A673 (cell line): Measurements from ENCODE around the gene C2orf92. TPM values are rescaled to one million over a fixed set of nuclear protein-coding genes. Genes with fewer than 3 reads are reported as not detected.

Source experiments
- BruUV-seq: library from RNA; stranded (reverse); fragments of 400-500 nt; replicated peaks from 2 replicates; lab custom pipeline; 2021; lab: Mats Ljungman, UMichigan
- CTCF ChIA-PET: fragments of 300-600 bp; sonication (Branson Sonifier 250); formaldehyde crosslinking; loops from one replicate; lab custom pipeline; 2022; ENCODE audit warnings: antibody characterized with exemption; lab: Charles Lee
- POLR2A ChIA-PET: fragments of 300-600 bp; sonication (Branson Sonifier 250); formaldehyde crosslinking; loops from one replicate; lab custom pipeline; 2022; ENCODE audit warnings: antibody characterized with exemption; ENCODE audit not compliant: low non-redundant PET; lab: Charles Lee
- DNase-seq: peaks from one replicate; pipeline ENCODE4 v3.0.0-alpha.2; 2015; ENCODE audit warnings: low spot score
- H3K27ac ChIP-seq: fragments of 200-600 bp; sonication (generic); 2 replicates; pipeline ENCODE4 v1.5.1; 2016; ENCODE audit warnings: mixed run types, low read depth, mild to moderate bottlenecking, mixed read lengths, antibody characterized with exemption, low read length; ENCODE audit not compliant: poor library complexity, severe bottlenecking
- H3K27me3 ChIP-seq: fragments of 200-600 bp; sonication (generic); replicated peaks from 2 replicates; pipeline ENCODE4 v1.6.1; 2017; ENCODE audit warnings: mixed run types, low read depth, mild to moderate bottlenecking, mixed read lengths, antibody characterized with exemption, low read length; ENCODE audit not compliant: insufficient read depth, poor library complexity
- H3K36me3 ChIP-seq: fragments of 200-600 bp; sonication (generic); 2 replicates; pipeline ENCODE4 v1.6.1; 2016; ENCODE audit warnings: mixed run types, mild to moderate bottlenecking, mixed read lengths, antibody characterized with exemption, low read length; ENCODE audit not compliant: insufficient read depth, poor library complexity, severe bottlenecking
- H3K4me1 ChIP-seq: fragments of 200-600 bp; sonication (generic); 2 replicates; pipeline ENCODE4 v1.6.1; 2017; ENCODE audit warnings: mixed run types, mild to moderate bottlenecking, mixed read lengths, antibody characterized with exemption, low read length; ENCODE audit not compliant: insufficient read depth, poor library complexity, severe bottlenecking
- H3K4me3 ChIP-seq: fragments of 200-600 bp; sonication (generic); 2 replicates; pipeline ENCODE4 v1.5.1; 2016; ENCODE audit warnings: low read depth, mixed run types, mild to moderate bottlenecking, mixed read lengths, low read length; ENCODE audit not compliant: poor library complexity, severe bottlenecking
- H3K9me3 ChIP-seq: fragments of 200-600 bp; sonication (generic); 2 replicates; pipeline ENCODE4 v1.6.1; 2016; ENCODE audit warnings: mixed run types, low read depth, mild to moderate bottlenecking, mixed read lengths, antibody characterized with exemption, low read length; ENCODE audit not compliant: poor library complexity, severe bottlenecking
- EZH2 ChIP-seq: fragments of 200-600 bp; sonication (generic); IDR thresholded peaks from 2 replicates; pipeline ENCODE4 v1.6.1; 2017; ENCODE audit warnings: borderline replicate concordance, low read depth, mild to moderate bottlenecking, mixed read lengths, antibody characterized with exemption, low read length; ENCODE audit not compliant: poor library complexity, severe bottlenecking
- intact Hi-C: fragments of 100-400 bp; cut with micrococcal nuclease; formaldehyde crosslinking; loops from one replicate; pipeline ENCODE4 v1.10.0; 2022; ENCODE audit not compliant: unreplicated experiment
- total RNA-seq: library from RNA; stranded (reverse); gene quantifications from 2 replicates; pipeline ENCODE4 v1.2.3, GENCODE V29; 2021
- TF ChIP-seq, protein P1 (sequence below): fragments of 300-800, 200-600 bp; sonication (generic); conservative IDR thresholded peaks from 2 replicates; pipeline ENCODE4 v1.5.1; 2017; ENCODE audit warnings: low read depth, mild to moderate bottlenecking, antibody characterized with exemption, low read length, moderate library complexity, mixed read lengths

C2orf92 gene
- total RNA-seq, 1 experiment from 2014 or later = 3.7 TPM

- no peak for DNase-seq
- Histone ChIP-seq H3K27ac (no peak overlapping the region), H3K4me3 (no peak overlapping the region), H3K27me3 (no peaks in the 10 kb centered on the region), H3K36me3 (no peaks in the 10 kb centered on the region), H3K9me3 (no peaks in the 10 kb centered on the region), H3K4me1 (no peaks in the 10 kb centered on the region)
- ChIA-PET CTCF (no interaction called here), POLR2A (no interaction called here)
- TF ChIP-seq, protein P1, sequence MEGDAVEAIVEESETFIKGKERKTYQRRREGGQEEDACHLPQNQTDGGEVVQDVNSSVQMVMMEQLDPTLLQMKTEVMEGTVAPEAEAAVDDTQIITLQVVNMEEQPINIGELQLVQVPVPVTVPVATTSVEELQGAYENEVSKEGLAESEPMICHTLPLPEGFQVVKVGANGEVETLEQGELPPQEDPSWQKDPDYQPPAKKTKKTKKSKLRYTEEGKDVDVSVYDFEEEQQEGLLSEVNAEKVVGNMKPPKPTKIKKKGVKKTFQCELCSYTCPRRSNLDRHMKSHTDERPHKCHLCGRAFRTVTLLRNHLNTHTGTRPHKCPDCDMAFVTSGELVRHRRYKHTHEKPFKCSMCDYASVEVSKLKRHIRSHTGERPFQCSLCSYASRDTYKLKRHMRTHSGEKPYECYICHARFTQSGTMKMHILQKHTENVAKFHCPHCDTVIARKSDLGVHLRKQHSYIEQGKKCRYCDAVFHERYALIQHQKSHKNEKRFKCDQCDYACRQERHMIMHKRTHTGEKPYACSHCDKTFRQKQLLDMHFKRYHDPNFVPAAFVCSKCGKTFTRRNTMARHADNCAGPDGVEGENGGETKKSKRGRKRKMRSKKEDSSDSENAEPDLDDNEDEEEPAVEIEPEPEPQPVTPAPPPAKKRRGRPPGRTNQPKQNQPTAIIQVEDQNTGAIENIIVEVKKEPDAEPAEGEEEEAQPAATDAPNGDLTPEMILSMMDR = no peak
- TF ChIP-seq EZH2 = no peak
- intact Hi-C loops = no loop called here
- no TSS peak for BruUV-seq
Observed at GRCh38 chr2:97745474-97746174, 76.1 kb downstream of the C2orf92 start.

- Histone ChIP-seq H3K4me1 (peaks cover 6% of the 10 kb centered on the region), H3K9me3 (no peaks in the 10 kb centered on the region), H3K4me3 (no peak overlapping the region), H3K27me3 (no peaks in the 10 kb centered on the region), H3K36me3 (no peaks in the 10 kb centered on the region), H3K27ac (no peak overlapping the region)
- intact Hi-C loops = no loop called here
- ChIA-PET POLR2A (no interaction called here), CTCF (no interaction called here)
- BruUV-seq = no TSS peak
- TF ChIP-seq, protein P1 = no peak
- no peak for TF ChIP-seq EZH2
- no peak for DNase-seq
Observed at GRCh38 chr2:97747285-97747684, 77.8 kb downstream of the C2orf92 start.

GRCh38 chr2:97747716-97748115 is 78.2 kb downstream of the C2orf92 start:
- Histone ChIP-seq H3K4me1 (peaks cover 6% of the 10 kb centered on the region), H3K4me3 (no peak overlapping the region), H3K9me3 (no peaks in the 10 kb centered on the region), H3K36me3 (no peaks in the 10 kb centered on the region), H3K27ac (no peak overlapping the region), H3K27me3 (no peaks in the 10 kb centered on the region)
- TF ChIP-seq, protein P1 = no peak
- TF ChIP-seq EZH2 = no peak
- intact Hi-C loops = no loop called here
- no TSS peak for BruUV-seq
- ChIA-PET CTCF (no interaction called here), POLR2A (no interaction called here)
- DNase-seq = no peak
